Smooth muscle cell of the brain vasculature (primary cell): ENCODE measurements around the gene HOXD3.

Source experiments
- DNase-seq: peaks from one replicate; pipeline ENCODE4 v3.0.0-alpha.2; 2012; ENCODE audit warnings: low read depth, low spot score

The HOXD3 gene

GRCh38 chr2:176121190-176122051 lies 35.7 kb upstream of the HOXD3 start:
- no peak for DNase-seq

DNA sequence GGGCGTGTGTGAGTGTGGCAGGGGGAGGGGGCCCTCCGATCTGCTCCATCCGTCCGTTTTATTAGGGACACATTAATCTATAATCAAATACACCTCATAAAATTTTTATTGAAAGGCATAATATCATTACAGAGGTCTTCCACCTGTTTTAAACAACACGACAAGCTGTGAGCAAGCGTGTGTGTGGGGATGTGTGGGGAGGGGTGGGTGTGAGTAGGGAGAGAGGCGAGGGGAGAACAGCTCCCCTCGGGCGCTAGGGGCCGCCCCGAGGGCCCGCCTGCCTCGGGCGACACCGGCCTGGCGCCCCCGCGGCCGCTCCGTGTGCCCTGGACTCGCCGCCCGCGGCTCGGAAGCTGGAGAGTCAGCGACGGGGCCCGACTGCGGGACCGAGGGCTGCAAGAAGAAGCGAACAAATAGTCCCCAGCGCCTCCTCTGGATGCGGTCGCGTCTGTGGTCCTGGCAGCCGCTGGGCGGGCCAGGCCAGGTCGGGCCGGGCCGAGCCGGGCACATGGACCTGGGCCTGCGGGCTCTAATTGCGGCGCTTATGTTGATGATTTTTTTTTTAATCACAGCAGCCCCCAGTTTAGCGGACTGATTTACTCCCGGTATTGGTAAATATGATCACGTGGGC lies 34.9 kb upstream of the HOXD3 start:
- DNase-seq, result no peak

DNA sequence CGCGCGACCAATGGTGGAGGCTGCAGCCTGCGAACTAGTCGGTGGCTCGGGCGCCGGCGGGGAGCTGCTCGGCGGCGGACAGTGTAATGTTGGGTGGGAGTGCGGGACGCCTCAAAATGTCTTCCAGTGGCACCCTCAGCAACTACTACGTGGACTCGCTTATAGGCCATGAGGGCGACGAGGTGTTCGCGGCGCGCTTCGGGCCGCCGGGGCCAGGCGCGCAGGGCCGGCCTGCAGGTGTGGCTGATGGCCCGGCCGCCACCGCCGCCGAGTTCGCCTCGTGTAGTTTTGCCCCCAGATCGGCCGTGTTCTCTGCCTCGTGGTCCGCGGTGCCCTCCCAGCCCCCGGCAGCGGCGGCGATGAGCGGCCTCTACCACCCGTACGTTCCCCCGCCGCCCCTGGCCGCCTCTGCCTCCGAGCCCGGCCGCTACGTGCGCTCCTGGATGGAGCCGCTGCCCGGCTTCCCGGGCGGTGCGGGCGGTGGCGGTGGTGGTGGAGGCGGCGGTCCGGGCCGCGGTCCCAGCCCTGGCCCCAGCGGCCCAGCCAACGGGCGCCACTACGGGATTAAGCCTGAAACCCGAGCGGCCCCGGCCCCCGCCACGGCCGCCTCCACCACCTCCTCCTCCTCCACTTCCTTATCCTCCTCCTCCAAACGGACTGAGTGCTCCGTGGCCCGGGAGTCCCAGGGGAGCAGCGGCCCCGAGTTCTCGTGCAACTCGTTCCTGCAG lies 34.3 kb upstream of the HOXD3 start, which contains the start of gene HOXD9:
Gene HOXD9, plus strand, starts transcription at position 37 of the 728 bp plus-strand sequence. Its CDS starts 50 bp downstream, at position 87.
- no peak for DNase-seq

GRCh38 chr2:176123411-176124109 lies 33.5 kb upstream of the HOXD3 start:
- DNase-seq, result no peak

DNA sequence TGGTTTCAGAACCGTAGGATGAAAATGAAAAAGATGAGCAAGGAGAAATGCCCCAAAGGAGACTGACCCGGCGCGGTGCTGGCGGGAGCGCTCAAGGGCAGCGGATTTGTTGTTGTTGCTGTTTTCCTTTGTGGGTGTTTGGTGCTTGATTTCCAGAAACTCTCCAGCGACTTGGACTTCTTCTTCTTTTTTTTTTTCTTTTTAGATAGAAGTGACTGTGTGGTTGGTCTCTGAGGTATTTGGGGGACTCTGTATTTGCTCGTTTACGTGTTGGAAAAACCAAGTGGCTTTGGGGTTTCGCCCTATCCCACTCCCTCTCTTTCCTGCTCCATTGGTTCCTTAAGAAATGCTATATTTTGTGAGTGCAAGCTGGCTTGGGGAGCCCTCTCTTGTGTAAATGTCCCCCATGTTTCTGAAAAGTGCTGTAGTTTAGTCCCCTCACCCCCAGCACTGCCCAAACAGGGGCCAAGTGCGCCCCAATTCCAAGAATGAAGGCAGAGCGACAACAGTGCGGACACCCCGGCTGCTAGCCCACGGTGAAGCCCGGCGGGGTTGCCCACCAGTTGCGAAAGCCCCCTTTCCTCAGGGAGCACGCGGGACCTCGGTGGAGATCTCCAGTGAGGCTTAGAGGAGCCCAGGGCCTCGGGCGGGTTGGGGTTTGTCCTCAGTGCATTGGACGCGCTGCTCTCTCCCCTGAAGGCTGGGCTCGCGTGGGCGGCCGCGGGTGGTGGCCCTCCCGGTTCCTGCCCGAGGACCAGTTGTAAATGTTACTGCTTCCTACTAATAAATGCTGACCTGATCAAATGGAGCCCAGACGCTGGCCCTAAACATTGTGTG lies 32.8 kb upstream of the HOXD3 start:
- no peak for DNase-seq

GRCh38 chr2:176124947-176125771 lies 31.9 kb upstream of the HOXD3 start:
- DNase-seq, result no peak

GRCh38 chr2:176125772-176126054 lies 31.4 kb upstream of the HOXD3 start:
- no peak for DNase-seq

DNA sequence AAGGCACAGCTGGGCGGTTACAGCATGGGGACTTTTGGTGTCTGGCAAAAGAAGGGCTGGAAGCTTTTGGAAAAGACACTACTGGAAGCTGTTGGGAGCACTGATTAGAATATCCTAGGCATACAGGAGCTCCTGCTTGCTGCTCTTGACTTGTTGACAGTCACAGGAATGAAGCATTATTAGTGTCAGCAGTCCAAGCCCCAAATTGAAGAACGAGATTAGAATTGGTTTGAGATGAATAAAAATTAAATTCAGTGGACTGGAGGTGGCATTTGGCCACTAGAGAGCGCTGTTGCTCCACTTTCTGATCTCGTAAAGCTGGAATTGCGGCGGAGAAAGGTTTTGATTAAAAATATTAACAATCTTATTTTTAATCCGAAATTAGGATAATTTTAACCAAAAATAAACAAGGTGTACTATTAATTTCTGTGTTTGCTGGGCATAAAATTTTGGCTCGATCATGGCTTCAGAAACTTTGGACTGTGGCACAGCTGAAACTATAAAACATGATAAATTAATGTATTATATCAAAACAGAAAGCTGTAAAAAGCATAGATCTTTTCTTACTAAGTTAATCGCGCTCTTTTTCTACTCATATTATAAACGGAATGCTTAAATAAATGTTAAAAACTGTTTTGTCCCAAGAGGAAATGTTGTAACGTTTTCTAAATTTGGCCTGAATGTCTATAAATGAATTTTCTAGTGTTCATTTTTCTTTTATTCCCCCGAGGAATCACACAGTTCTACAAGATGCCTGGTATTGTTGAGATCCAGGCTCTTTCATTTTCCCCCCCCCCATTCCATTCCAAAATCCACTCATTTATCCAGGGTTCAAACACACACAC lies 30.0 kb upstream of the HOXD3 start:
- DNase-seq, result peak; percentile 36

- no peak for DNase-seq
Observed at GRCh38 chr2:176127774-176128072, 29.4 kb upstream of the HOXD3 start.

DNA sequence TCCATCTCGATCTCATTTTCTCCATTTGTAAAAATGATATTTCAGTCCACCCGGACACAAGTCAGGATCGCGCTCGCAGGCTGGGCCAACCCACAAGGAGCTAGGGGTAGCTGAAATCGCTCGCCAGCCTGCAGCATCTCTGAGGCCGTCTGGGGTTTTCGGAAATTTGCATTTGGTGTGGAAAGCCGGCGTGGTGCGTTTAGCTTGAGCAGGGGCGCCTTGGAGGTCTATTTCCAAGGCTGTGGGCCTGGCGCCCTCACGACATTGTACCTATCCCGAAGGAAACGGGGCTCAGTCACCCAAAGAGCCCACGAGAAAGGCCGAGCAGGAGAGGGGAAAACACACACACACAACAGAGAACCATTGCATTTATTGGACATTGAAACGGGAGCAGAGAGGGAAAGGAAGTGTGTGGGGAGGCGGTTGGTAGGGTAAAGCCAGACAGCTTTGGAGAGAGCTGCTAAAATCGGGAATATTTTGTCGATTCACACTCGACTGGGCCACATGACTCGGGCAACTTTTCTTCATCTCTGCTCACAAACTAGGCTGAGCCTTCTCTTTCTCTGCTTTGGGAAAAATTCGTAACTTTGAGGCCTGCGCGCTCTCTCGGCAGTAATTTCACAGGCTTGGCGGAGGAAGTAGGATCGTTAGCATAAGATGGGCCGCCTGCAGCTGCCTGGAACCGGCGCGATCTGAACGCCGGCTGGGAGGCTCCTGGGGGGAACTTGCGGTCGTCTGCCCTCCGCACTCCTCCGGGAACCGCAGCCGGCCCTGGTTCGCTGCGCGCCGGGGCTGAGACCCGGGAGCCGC lies 28.7 kb upstream of the HOXD3 start:
- DNase-seq, result no peak

DNA sequence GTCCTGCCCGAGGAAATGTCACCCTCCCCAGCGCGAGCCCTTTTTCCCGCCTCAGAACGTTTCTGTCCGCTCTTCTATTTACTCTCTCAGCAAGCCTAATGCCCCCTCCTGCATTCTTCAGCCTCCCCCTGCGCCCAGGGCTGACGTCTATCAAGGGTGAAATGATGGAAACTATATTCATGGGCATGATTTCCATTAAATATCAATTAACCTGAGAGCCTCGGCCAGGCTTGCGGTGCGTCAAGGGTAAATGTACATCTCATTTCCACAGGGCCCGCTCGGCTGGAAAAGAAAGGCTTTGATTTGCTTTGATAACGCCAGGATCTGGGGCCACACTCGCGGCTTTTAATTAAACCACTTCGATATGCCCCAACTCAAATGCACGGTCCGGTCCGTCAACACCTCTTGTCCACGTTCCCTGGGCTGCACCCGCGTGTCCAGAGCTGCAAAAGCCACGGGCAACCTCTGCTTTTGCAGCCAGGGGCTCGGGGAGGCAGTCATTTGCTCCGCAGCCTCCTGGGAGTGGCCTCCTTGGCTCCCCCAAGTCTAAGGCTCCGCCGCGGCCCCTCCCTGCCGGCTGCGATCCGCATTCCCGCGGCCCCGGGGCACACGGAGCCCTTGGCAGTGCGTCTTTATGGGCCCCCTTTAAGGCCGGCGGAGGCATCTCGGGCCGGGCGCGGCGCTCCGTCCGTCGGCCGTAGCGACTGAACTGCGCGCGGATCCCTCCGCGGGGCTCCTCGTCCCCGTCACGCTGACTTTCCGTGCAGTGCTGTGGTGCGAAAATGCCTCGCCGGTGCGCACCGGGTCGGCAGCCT lies 27.9 kb upstream of the HOXD3 start, which contains the start of gene HOXD8:
Gene HOXD8, plus strand, starts transcription at position 724 of the 815 bp plus-strand sequence. CDS start 662 bp downstream, outside the sequence.
- no peak for DNase-seq

DNA sequence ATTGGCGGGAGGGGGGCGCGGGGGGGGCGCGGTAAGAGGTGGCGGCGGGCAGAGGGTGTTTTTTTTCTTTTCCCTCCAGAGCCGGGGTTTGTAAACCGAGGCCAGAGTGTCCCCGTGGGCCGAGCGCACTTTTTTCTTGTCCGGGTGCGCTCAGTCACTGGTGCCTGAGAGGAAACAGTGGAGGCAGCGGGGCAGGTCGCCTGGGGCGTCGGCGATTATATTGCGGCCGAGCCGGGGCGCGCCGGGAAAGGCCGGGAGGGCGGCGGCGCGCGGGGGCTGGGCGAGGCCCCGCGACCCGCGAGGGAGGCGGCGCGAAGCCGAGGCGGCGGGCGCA lies 27.3 kb upstream of the HOXD3 start:
- no peak for DNase-seq

- no peak for DNase-seq
Observed at GRCh38 chr2:176130147-176130956, 26.8 kb upstream of the HOXD3 start.

DNA sequence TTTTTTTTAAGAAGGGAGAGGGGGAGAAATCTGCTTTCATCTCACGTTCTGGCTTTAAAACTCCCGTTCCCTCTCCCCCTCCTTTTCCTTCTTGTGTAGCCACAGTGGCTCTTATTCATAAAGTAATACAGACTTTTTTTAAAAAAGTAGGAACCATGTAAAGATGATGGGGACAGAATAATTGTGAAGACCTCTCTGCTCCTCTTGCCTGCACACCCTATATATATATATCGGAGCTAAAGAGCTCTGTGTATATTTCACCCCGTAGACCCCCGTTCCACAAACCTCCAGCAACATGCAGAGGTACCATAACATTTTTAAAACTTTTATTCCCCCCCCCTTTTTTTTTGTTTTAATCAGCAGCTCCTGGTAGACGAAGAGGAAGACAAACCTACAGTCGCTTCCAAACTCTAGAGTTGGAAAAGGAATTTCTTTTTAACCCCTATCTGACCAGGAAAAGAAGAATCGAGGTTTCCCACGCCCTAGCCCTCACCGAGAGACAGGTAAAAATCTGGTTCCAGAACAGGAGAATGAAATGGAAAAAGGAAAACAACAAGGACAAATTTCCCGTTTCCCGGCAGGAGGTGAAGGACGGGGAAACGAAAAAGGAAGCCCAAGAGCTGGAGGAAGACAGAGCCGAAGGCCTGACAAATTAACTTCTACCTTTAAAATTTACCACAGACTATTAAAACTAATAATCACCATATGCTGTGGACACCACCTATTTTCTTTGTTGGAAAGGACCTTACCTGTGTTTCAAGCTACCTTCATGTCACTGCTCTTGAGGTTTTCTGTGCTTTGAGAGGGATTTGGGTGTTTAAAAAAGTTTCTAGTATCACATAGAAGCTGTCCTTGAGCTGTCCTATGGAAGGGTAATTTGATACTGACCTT lies 25.9 kb upstream of the HOXD3 start:
- DNase-seq, result no peak

DNA sequence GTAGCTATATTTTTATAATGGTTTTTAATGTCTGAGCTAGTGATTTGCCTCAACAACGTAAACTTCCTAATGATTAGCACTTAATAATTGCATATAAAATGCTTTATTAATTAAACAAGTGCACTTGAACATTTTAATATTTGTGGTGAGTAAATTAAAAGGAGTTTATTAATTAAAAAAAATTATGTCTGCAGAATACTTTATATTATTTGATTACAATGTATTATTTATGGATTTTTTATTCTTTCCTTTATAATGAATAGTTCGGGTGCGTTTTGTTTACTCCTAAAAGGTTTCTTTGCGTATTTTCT lies 25.3 kb upstream of the HOXD3 start:
- no peak for DNase-seq
